Stimulated activated naive CD8-positive, alpha-beta T cell treated with anti-CD3 and anti-CD28 coated beads, Interleukin-15, Interleukin-2, amounts not matched to agents 100 ng/mL and 50 ng/mL, for 24 hours (primary cell): ENCODE measurements around the gene HPS6.
"Not testable (repeated sequence)": the region's sequence is repeated elsewhere in the genome, so short reads cannot be mapped to it uniquely, and the experiment has no call there.

ENCODE experiments used
- H3K27ac Mint-ChIP-seq: one replicate; pipeline ENCODE4 v1.8.0; 2021; ENCODE audit warnings: mild to moderate bottlenecking, mixed read lengths
- H3K27me3 Mint-ChIP-seq: one replicate; pipeline ENCODE4 v1.8.0; 2021; ENCODE audit warnings: mixed read lengths
- H3K36me3 Mint-ChIP-seq: one replicate; pipeline ENCODE4 v1.8.0; 2021; ENCODE audit warnings: low read depth, mixed read lengths
- H3K4me1 Mint-ChIP-seq: one replicate; pipeline ENCODE4 v1.8.0; 2021; ENCODE audit warnings: low read depth, mixed read lengths
- H3K4me3 Mint-ChIP-seq: one replicate; pipeline ENCODE4 v1.8.0; 2021; ENCODE audit warnings: mild to moderate bottlenecking, mixed read lengths
- H3K9me3 Mint-ChIP-seq: one replicate; pipeline ENCODE4 v1.8.0; 2021; ENCODE audit warnings: mixed read lengths

Gene HPS6

GRCh38 chr10:102064868-102065560 lies at the start of gene HPS6:
Gene HPS6 (plus strand): TSS chr10:102065349. CDS start chr10:102065475, 126 bp downstream.
- Mint-ChIP-seq H3K36me3 (peaks cover 6% of the 10 kb centered on the region), H3K4me3 (peak within 1 kb of the TSS; percentile 89), H3K27me3 (no peaks in the 10 kb centered on the region), H3K9me3 (no peaks in the 10 kb centered on the region), H3K4me1 (peaks cover 16% of the 10 kb centered on the region), H3K27ac (peak within 1 kb of the TSS; percentile 88)

- Mint-ChIP-seq H3K27ac (no peak overlapping the region), H3K4me1 (no peaks in the 10 kb centered on the region), H3K9me3 (no peaks in the 10 kb centered on the region), H3K36me3 (peaks cover 42% of the 10 kb centered on the region), H3K27me3 (no peaks in the 10 kb centered on the region), H3K4me3 (no peak overlapping the region)
These were observed 48.7 kb upstream of the HPS6 start for GRCh38 chr10:102016416-102016815.

DNA sequence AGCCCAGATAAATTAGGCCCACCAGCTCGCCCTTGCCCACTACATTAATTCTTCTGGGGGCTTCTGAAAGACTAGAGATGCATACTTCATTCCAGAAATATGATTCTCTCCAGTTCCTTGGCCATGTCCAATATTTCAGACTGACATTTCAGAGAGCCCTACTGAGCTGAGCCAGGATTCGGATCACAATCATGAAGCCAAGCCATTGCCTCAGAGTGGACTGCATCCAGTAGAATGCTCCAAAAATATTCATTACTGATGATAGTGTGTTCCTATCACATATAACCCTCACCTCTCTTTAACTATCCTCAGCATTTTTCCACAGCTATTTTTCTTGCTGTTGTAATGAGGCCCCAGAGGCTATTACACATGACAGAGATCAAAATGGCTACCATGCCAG lies 47.9 kb upstream of the HPS6 start:
- Mint-ChIP-seq H3K4me3 (no peak overlapping the region), H3K9me3 (no peaks in the 10 kb centered on the region), H3K36me3 (peaks cover 45% of the 10 kb centered on the region), H3K27ac (no peak overlapping the region), H3K4me1 (no peaks in the 10 kb centered on the region), H3K27me3 (no peaks in the 10 kb centered on the region)

DNA sequence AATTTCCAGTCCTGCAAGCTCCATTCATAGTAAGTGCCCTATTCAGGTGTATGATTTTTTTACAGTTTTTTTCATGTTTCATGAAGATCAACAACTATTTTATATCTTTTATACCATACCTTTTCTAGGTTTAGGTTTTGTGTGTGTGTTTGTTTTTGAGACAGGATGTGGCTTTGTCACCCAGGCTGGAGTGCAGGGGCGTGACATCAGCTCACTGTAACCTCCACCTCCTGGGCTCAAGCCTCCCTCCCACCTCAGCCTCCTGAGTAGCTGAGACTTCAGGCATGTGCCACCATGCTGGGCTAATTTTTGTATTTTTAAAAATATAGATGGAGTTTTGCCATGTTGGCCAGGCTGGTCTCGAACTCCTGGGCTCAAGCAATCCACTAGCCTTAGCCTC lies 44.2 kb upstream of the HPS6 start:
- Mint-ChIP-seq H3K4me3 (no peak overlapping the region), H3K27ac (no peak overlapping the region), H3K9me3 (no peaks in the 10 kb centered on the region), H3K36me3 (peaks cover 35% of the 10 kb centered on the region), H3K27me3 (no peaks in the 10 kb centered on the region), H3K4me1 (no peaks in the 10 kb centered on the region)

- H3K9me3 Mint-ChIP-seq: no peaks in the 10 kb centered on the region
- H3K27me3 Mint-ChIP-seq: no peaks in the 10 kb centered on the region
- peaks cover 36% of the 10 kb centered on the region for H3K36me3 Mint-ChIP-seq
- no peaks in the 10 kb centered on the region for H3K4me1 Mint-ChIP-seq
- H3K4me3 Mint-ChIP-seq: no peak overlapping the region
- no peak overlapping the region for H3K27ac Mint-ChIP-seq
These were observed 40.4 kb upstream of the HPS6 start for GRCh38 chr10:102024799-102025198.

DNA sequence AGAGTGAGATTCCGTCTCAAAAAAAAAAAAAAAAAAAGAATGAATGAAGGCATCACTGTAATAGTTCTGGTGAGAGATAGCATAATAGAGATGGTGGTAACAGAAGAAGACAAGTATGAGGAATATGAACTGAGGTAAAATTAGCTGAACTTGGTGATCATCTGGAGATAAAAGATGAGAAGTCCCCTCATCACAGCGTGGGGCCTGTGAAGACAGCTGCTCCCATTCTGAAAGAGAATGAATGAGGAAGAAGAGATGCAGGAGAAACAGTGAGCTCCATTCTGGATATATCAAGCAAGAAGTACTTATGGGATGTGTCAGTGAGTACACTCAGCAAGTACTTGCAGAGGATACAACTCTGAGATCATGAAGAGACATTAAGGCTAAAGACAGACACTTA lies 37.9 kb upstream of the HPS6 start:
- Mint-ChIP-seq H3K4me3 (no peak overlapping the region), H3K9me3 (no peaks in the 10 kb centered on the region), H3K36me3 (peaks cover 45% of the 10 kb centered on the region), H3K27me3 (no peaks in the 10 kb centered on the region), H3K4me1 (no peaks in the 10 kb centered on the region), H3K27ac (no peak overlapping the region)

DNA sequence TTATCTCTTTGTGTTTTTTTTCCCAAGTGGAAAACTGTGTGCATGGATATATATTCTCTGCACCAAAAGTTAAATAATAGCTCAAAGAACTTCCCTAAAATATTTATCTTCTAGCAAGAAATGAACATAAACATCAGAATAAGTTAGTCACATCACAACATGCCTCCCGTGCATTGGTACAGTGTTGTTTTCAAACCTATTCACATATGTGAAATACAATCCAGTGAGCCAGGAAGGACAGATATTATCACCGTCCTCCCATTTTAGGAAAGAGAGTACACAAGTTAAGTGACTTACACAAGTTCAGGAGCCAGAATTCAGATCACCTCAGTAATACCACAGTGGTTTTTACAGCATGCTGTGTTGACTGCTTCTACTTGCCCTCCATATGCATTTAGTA lies 31.4 kb upstream of the HPS6 start:
- Mint-ChIP-seq H3K27ac (no peak overlapping the region), H3K36me3 (peaks cover 45% of the 10 kb centered on the region)

DNA sequence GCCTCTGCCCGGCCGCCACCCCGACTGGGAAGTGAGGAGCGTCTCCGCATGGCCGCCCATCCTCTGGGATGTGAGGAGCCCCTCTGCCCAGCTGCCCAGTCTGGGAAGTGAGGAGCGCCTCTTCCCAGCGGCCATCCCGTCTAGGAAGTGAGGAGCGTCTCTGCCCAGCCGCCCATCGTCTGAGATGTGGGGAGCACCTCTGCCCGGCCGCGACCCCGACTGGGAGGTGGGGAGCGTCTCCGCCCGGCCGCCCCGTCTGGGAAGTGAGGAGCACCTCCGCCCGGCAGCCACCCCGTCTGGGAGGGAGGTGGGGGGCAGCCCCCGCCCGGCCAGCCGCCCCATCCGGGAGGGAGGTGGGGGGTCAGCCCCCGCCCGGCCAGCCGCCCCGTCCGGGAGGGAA lies 29.3 kb upstream of the HPS6 start:
- peaks cover 49% of the 10 kb centered on the region for H3K36me3 Mint-ChIP-seq
- not testable (repeated sequence) for H3K4me1 Mint-ChIP-seq, H3K4me3 Mint-ChIP-seq, H3K27ac Mint-ChIP-seq, H3K9me3 Mint-ChIP-seq, H3K27me3 Mint-ChIP-seq

More for the DNA sequence above, 31.4 kb upstream of the HPS6 start:
- Mint-ChIP-seq H3K27me3 (no peaks in the 10 kb centered on the region), H3K4me1 (no peaks in the 10 kb centered on the region), H3K9me3 (no peaks in the 10 kb centered on the region), H3K4me3 (no peak overlapping the region)

- H3K4me3 Mint-ChIP-seq: no peak overlapping the region
- H3K9me3 Mint-ChIP-seq: no peaks in the 10 kb centered on the region
- H3K36me3 Mint-ChIP-seq: peaks cover 32% of the 10 kb centered on the region
- H3K4me1 Mint-ChIP-seq: no peaks in the 10 kb centered on the region
- H3K27me3 Mint-ChIP-seq: no peaks in the 10 kb centered on the region
- no peak overlapping the region for H3K27ac Mint-ChIP-seq
These were observed 26.7 kb upstream of the HPS6 start for GRCh38 chr10:102038410-102038809.

DNA sequence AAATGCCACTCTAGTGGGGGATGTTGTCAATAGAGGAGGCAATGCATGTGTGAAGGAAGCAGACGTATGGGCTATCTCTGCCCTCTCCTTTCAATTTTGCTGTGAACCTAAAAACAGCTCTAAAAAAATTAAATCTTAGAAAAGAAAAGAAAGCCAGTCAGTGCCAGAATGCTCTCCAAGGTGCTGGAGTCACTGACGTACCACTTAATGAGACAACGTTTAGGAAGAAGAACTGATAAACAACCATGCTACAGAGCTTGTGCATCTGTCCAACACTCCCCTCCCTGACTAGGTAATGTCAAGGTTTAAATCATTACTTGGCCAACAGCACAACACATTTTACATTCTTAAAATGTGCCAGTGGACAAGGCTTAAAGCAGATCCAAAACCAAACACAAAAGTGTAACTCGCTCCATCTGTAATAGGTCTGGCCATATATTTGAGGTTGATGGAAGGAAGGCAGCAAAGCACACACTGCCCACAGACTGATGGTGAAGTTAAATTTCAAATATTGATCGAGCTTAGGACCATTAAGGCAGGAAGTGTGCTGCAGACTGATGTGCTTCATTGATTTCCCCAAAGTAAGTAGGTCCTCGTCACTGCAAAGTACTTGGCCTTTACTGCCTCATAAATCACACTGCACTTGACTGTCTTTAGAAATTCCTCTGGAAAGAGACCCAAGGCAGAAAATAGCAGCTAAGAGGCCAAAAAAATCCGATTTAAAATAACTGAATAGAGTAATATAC lies 24.7 kb upstream of the HPS6 start:
- no peak overlapping the region for H3K27ac Mint-ChIP-seq
- no peaks in the 10 kb centered on the region for H3K4me1 Mint-ChIP-seq
- H3K4me3 Mint-ChIP-seq: no peak overlapping the region
- no peaks in the 10 kb centered on the region for H3K27me3 Mint-ChIP-seq
- H3K9me3 Mint-ChIP-seq: no peaks in the 10 kb centered on the region
- peaks cover 29% of the 10 kb centered on the region for H3K36me3 Mint-ChIP-seq

DNA sequence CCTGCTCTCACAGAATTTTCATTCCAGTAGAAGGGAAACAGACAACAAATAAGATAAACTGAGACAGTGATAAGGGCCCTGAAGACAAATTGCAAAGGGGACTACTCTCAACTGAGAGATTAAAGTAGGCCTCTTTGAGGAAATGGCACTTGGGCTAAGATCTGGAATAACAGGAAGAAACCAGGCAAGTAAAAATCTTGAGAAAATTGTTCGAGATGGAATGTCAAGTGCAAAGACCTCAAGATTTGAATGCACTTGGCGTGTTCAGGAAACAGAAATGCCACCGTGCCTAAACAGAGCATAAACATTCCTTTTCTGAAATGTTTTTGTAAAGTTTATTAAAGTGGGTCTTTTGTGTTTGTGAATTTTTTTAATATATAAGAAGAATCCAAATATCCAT lies 19.9 kb upstream of the HPS6 start:
- Mint-ChIP-seq H3K4me1 (peaks cover 13% of the 10 kb centered on the region), H3K27me3 (no peaks in the 10 kb centered on the region), H3K9me3 (no peaks in the 10 kb centered on the region), H3K4me3 (no peak overlapping the region), H3K36me3 (peaks cover 4% of the 10 kb centered on the region), H3K27ac (no peak overlapping the region)

GRCh38 chr10:102046095-102046494 lies 19.1 kb upstream of the HPS6 start:
- no peak overlapping the region for H3K4me3 Mint-ChIP-seq
- H3K36me3 Mint-ChIP-seq: peaks cover 4% of the 10 kb centered on the region
- no peak overlapping the region for H3K27ac Mint-ChIP-seq
- peaks cover 14% of the 10 kb centered on the region for H3K4me1 Mint-ChIP-seq
- H3K27me3 Mint-ChIP-seq: no peaks in the 10 kb centered on the region
- no peaks in the 10 kb centered on the region for H3K9me3 Mint-ChIP-seq

GRCh38 chr10:102054881-102055646 lies 10.1 kb upstream of the HPS6 start:
- Mint-ChIP-seq H3K27ac (peak overlapping the region; percentile 93), H3K4me3 (peak overlapping the region; percentile 97), H3K4me1 (peaks cover 46% of the 10 kb centered on the region)
- not testable (repeated sequence) for H3K27me3 Mint-ChIP-seq, H3K9me3 Mint-ChIP-seq, H3K36me3 Mint-ChIP-seq

DNA sequence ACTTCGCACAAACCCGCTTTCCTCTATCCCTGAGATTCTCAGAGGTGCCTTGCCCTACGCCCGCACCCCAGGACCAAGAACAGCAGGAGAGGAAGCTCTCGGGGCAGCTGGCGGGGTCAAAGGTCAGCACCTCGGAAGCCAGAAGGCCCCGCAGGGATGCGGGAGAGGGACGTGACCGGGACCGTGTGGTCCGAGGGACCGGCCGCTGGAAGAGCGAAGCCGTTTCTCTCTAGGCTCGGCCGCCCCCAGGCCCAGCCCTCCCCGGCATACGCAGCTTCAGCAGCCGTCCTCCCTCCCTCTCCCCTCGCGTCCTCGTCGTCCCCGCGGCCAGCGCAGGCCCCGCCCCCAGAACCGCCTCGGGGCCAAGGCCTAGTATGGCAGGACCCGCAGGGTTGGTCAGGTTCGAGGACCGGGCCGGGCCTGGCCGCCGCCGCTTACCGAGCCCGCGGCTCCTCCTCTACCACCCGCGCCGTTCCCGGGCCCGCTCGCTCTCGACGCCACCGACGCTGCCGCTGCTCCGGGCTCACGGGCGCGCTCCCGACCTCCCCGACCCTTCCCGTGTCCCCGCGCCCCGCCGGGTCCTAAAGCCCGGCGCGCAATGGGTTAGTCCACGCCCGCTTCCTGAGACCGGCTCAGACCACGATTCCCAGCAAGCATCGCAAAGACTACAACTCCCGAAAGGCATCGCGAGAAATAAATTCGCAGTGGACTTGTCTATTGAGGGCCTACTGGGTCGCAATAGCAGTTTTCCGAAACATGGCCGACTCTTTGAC lies 9.3 kb upstream of the HPS6 start, which contains the start of gene ARMH3:
TSS of gene ARMH3 (minus strand) at position 527 of the 773 bp plus-strand sequence. CDS start 16,059 bp downstream, outside the sequence.
- H3K27me3 Mint-ChIP-seq: no peaks in the 10 kb centered on the region
- H3K36me3 Mint-ChIP-seq: no peaks in the 10 kb centered on the region
- peaks cover 46% of the 10 kb centered on the region for H3K4me1 Mint-ChIP-seq
- H3K27ac Mint-ChIP-seq: peak within 1 kb of the TSS; percentile 93
- no peaks in the 10 kb centered on the region for H3K9me3 Mint-ChIP-seq
- peak within 1 kb of the TSS; percentile 97 for H3K4me3 Mint-ChIP-seq
